OCI-LY7 (cell line): ENCODE measurements around the gene TECPR2. TPM values are rescaled to one million over a fixed set of nuclear protein-coding genes. Genes with fewer than 3 reads are reported as not detected.

Source experiments
- BruUV-seq: library from RNA; stranded (reverse); fragments of 400-500 nt; replicated peaks from 2 replicates; lab custom pipeline; 2021; lab: Mats Ljungman, UMichigan
- CTCF ChIA-PET: fragments of 300-600 bp; sonication (Branson Sonifier 250); formaldehyde crosslinking; loops from one replicate; lab custom pipeline; 2022; ENCODE audit warnings: antibody characterized with exemption; ENCODE audit not compliant: unreplicated experiment; lab: Charles Lee
- POLR2A ChIA-PET: fragments of 300-600 bp; sonication (Branson Sonifier 250); formaldehyde crosslinking; loops from one replicate; lab custom pipeline; 2022; ENCODE audit warnings: antibody characterized with exemption; lab: Charles Lee
- DNase-seq: peaks from one replicate; pipeline ENCODE4 v3.0.0-alpha.2; 2015; ENCODE audit warnings: low spot score
- H2AFZ ChIP-seq: fragments of 200-600 bp; sonication (generic), shearing (Covaris generic); 2 replicates; pipeline ENCODE4 v1.6.1; 2014; ENCODE audit warnings: mild to moderate bottlenecking, antibody characterized with exemption, low read length, moderate library complexity
- H3K27ac ChIP-seq: fragments of 200-600 bp; sonication (generic); 2 replicates; pipeline ENCODE4 v1.5.1; 2014; ENCODE audit warnings: mixed run types, low read depth, mild to moderate bottlenecking, moderate library complexity, low read length, inconsistent platforms; ENCODE audit not compliant: poor library complexity, severe bottlenecking
- H3K36me3 ChIP-seq: fragments of 200-600 bp; sonication (generic); 2 replicates; pipeline ENCODE4 v1.6.1; 2014; ENCODE audit warnings: mild to moderate bottlenecking, antibody characterized with exemption, low read length, moderate library complexity, mixed read lengths; ENCODE audit not compliant: insufficient read depth
- H3K4me1 ChIP-seq: fragments of 200-600 bp; sonication (generic); 2 replicates; pipeline ENCODE4 v1.5.1; 2014; ENCODE audit warnings: mild to moderate bottlenecking, low read length; ENCODE audit not compliant: insufficient read depth, poor library complexity, severe bottlenecking
- H3K4me2 ChIP-seq: fragments of 200-600 bp; sonication (generic); 2 replicates; pipeline ENCODE4 v1.6.1; 2014; ENCODE audit warnings: mild to moderate bottlenecking, low read length
- H3K4me3 ChIP-seq: fragments of 200-600 bp; sonication (generic); 2 replicates; pipeline ENCODE4 v1.5.1; 2014; ENCODE audit warnings: mild to moderate bottlenecking, low read depth, low read length; ENCODE audit not compliant: poor library complexity, severe bottlenecking
- H3K79me2 ChIP-seq: fragments of 200-600 bp; sonication (generic); 2 replicates; pipeline ENCODE4 v1.6.1; 2016; ENCODE audit warnings: low read depth, mild to moderate bottlenecking, low read length, moderate library complexity, mixed read lengths; ENCODE audit not compliant: insufficient read depth
- H3K9me2 ChIP-seq: fragments of 200-600 bp; sonication (generic); 2 replicates; pipeline ENCODE4 v1.6.1; 2016; ENCODE audit warnings: mild to moderate bottlenecking, low read length, mixed read lengths; ENCODE audit not compliant: insufficient read depth
- H3K9me3 ChIP-seq: fragments of 200-600 bp; sonication (generic); 2 replicates; pipeline ENCODE4 v1.6.1; 2014; ENCODE audit warnings: mild to moderate bottlenecking, mixed run types, low read length, mixed read lengths
- H4K20me1 ChIP-seq: fragments of 200-600 bp; sonication (generic); 2 replicates; pipeline ENCODE4 v1.6.1; 2014; ENCODE audit warnings: mild to moderate bottlenecking, antibody characterized with exemption, low read length, moderate library complexity, mixed read lengths; ENCODE audit not compliant: insufficient read depth
- CTCF ChIP-seq: fragments of 200-600 bp; sonication (generic); conservative IDR thresholded peaks from 2 replicates; pipeline ENCODE4 v1.5.1; 2014; ENCODE audit warnings: mild to moderate bottlenecking, antibody characterized with exemption, low read length, moderate library complexity, mixed read lengths
- EZH2phosphoT487 ChIP-seq: fragments of 200-600 bp; sonication (generic); IDR thresholded peaks from 2 replicates; pipeline ENCODE4 v1.6.1; 2018; ENCODE audit warnings: low read depth, borderline replicate concordance, mild to moderate bottlenecking, mixed run types, antibody characterized with exemption, low read length, moderate library complexity, mixed read lengths
- intact Hi-C: fragments of 100-400 bp; cut with micrococcal nuclease; formaldehyde crosslinking; loops from one replicate; pipeline ENCODE4 v1.10.0; 2022; ENCODE audit not compliant: unreplicated experiment
- total RNA-seq, 2 experiments: library from RNA; depleted of rRNA in 1 of 2; stranded (reverse); fragments of >200 nt in 1 of 2; shearing (Covaris generic) in 1 of 2; gene quantifications; 2 replicates each; pipeline ENCODE4 v1.2.3, GENCODE V29; 2014 to 2022

The TECPR2 gene
- total RNA-seq, 2 experiments from 2014 or later = 5.3 to 12.7 TPM

- Histone ChIP-seq H3K36me3 (no peaks in the 10 kb centered on the region), H3K4me3 (no peak overlapping the region), H4K20me1 (no peaks in the 10 kb centered on the region), H2AFZ (no peak overlapping the region), H3K9me3 (no peaks in the 10 kb centered on the region), H3K27ac (no peak overlapping the region), H3K79me2 (no peaks in the 10 kb centered on the region), H3K9me2 (no peaks in the 10 kb centered on the region), H3K4me1 (peaks cover 38% of the 10 kb centered on the region), H3K4me2 (no peak overlapping the region)
- CTCF ChIA-PET = interaction anchor here (1.0 to 1.1 kb wide), 2 partner anchors 15 to 67 kb away, joined by 3 read pairs; no protein-coding TSS in a partner anchor
- intact Hi-C loops = no loop called here
- BruUV-seq = no TSS peak
- POLR2A ChIA-PET = interaction anchor here (0.8 to 2.1 kb wide), 2 partner anchors 9 to 54 kb away, joined by 3 to 7 read pairs; partner anchors contain the start of genes CINP and TECPR2
- TF ChIP-seq CTCF (no peak), EZH2phosphoT487 (no peak)
- DNase-seq = no peak
These were observed 8.6 kb downstream of the TECPR2 start for GRCh38 chr14:102371361-102371760.

DNA sequence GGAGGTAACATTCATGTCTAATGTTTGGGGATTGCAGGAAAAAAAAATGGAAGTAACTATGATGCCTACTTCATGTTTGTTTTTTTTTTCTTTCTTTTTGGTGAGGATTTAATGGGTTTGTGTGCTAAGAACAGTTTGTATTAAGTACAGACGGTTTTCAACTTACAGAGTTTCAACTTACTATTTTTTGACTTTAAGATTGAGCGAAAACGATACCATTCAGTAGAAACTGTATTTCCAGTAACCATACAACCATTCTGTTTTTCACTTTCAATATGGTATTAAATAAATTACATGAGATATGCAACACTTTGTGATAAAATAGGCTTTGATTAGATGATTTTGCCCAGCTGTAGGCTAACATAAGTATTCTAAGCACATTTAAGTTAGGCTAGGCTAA, 10.4 kb downstream of the TECPR2 start:
- H3K36me3 ChIP-seq = peaks cover 4% of the 10 kb centered on the region

More for the DNA sequence above, 10.4 kb downstream of the TECPR2 start:
- no peaks in the 10 kb centered on the region for H3K9me2 ChIP-seq
- no peak for DNase-seq
- H3K79me2 ChIP-seq = no peaks in the 10 kb centered on the region
- no peak overlapping the region for H3K4me2 ChIP-seq
- TF ChIP-seq CTCF = no peak
- no peak for TF ChIP-seq EZH2phosphoT487
- H3K4me3 ChIP-seq = no peak overlapping the region
- BruUV-seq = no TSS peak
- H2AFZ ChIP-seq = no peak overlapping the region
- ChIA-PET POLR2A (no interaction called here), CTCF (no interaction called here)
- no peaks in the 10 kb centered on the region for H3K9me3 ChIP-seq
- H4K20me1 ChIP-seq = no peaks in the 10 kb centered on the region
- intact Hi-C loops = no loop called here
- no peak overlapping the region for H3K27ac ChIP-seq
- H3K4me1 ChIP-seq = peaks cover 27% of the 10 kb centered on the region
